HFF-Myc (cell line): Measurements from ENCODE around the gene AGBL1.

ENCODE experiments used
- DNase-seq: peaks from one replicate; pipeline ENCODE4 v3.0.0-alpha.2; 2011; ENCODE audit warnings: low read depth; ENCODE audit errors: extremely low read depth
- H3K4me3 ChIP-seq: replicated peaks from 2 replicates; pipeline ENCODE4 v1.5.1; 2011; ENCODE audit warnings: low read depth, mild to moderate bottlenecking, control low read depth, low read length
- CTCF ChIP-seq: IDR thresholded peaks from 2 replicates; pipeline ENCODE4 v1.5.1; 2012; ENCODE audit warnings: mild to moderate bottlenecking, low read depth, low read length, control low read depth; ENCODE audit errors: missing control alignments

AGBL1 gene

DNA sequence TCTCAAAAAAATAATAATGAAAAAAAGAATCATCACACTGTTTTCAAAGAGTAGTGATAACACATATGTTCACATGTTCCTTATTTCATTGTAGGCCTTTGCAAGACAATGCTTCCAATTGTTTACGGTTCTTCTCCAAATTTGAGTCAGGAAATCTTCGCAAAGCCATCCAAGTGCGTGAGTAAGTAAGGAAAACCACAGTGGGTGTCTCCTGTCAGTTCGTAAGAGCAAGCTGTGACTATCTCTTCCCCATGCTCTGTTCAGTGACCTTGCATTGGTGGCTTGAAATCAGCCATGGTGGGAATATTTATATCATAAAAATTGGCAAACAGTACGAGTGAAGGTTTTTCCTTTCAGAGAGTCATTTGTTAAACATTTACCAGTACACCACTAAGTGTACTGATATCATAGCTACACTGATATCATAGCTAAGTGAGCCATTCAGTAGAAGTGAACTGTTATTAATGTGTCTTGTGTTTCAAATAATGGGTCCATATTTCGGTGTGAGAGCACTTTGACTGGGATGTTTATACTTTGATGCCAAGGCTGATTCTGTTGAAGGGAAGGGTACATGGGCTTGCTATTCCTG lies 187.3 kb downstream of the AGBL1 start:
- H3K4me3 ChIP-seq, result no peak overlapping the region
- no peak for TF ChIP-seq CTCF
- DNase-seq, result no peak

GRCh38 chr15:86267892-86268291 lies 188.2 kb downstream of the AGBL1 start:
- no peak for TF ChIP-seq CTCF
- DNase-seq, result no peak
- H3K4me3 ChIP-seq, result no peak overlapping the region

DNA sequence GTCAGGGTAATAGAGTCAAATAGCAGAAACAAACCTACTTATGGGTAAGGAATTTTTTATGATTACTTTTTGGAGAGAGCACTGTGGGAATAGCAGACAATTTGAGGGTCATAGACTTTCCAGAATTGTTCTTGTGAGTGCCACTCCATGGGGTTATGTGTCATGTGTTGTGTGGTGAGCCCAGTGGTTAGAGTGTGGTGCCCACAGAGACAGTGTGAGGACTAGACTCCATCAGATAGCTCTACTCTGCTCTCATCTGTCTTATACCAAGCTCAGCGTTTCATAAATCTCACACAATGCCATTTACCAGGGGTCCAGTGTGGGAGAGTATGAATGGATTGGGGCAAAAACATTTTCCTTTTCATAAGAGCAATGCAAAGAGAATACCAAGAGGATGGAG lies 188.9 kb downstream of the AGBL1 start:
- no peak for TF ChIP-seq CTCF
- no peak for DNase-seq
- no peak overlapping the region for H3K4me3 ChIP-seq

- no peak for DNase-seq
- no peak overlapping the region for H3K4me3 ChIP-seq
- TF ChIP-seq CTCF, result no peak
These were observed 193.6 kb downstream of the AGBL1 start for GRCh38 chr15:86273309-86273708.

GRCh38 chr15:86275361-86275760 lies 195.7 kb downstream of the AGBL1 start:
- no peak overlapping the region for H3K4me3 ChIP-seq
- no peak for DNase-seq
- no peak for TF ChIP-seq CTCF

DNA sequence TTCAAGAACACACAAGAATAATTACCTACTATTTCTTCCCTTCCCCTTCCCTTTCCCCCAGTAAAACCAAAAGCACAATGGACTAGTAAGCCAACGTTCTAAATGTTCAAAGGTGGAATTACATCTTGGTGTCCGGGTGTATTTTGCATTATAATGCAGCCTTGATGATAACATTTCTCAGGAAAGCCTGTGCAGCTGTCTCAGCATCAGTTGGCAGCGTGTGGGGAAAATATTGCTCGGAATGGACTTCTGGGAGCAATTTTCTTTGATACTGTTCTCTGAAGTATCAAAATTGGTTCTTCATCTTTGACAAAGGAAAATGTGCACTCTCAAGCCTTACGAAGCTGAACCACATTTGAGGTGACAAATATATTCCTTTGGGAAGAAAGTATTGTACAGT lies 198.9 kb downstream of the AGBL1 start:
- TF ChIP-seq CTCF, result no peak
- no peak overlapping the region for H3K4me3 ChIP-seq
- DNase-seq, result no peak

GRCh38 chr15:86284635-86285034 lies 205.0 kb downstream of the AGBL1 start:
- no peak overlapping the region for H3K4me3 ChIP-seq
- no peak for DNase-seq
- no peak for TF ChIP-seq CTCF
